DND-41 (cell line): Measurements from ENCODE around the gene GIMD1.

Experiments
- ATAC-seq: fragments of 200-7000 bp; cut with Tn5 transposase; 3 replicates; pipeline ENCODE4 v1.9.1; 2021; ENCODE audit warnings: low read depth; ENCODE audit not compliant: insufficient read depth
- DNase-seq: peaks from one replicate; pipeline ENCODE4 v3.0.0-alpha.2; 2020
- H2AFZ ChIP-seq: 2 replicates; pipeline ENCODE4 v1.6.0; 2012; ENCODE audit warnings: low read depth, low read length
- H3K27ac ChIP-seq: 2 replicates; pipeline ENCODE4 v1.5.1; 2012; ENCODE audit warnings: low read length, inconsistent platforms
- H3K27me3 ChIP-seq: fragments of 200-600 bp; sonication (generic); 2 replicates; pipeline ENCODE4 v1.6.0; 2012; ENCODE audit warnings: low read length, mild to moderate bottlenecking, inconsistent platforms; ENCODE audit not compliant: insufficient read depth, poor library complexity
- H3K36me3 ChIP-seq: 2 replicates; pipeline ENCODE4 v1.5.1; 2012; ENCODE audit warnings: low read length, inconsistent platforms; ENCODE audit not compliant: insufficient read depth
- H3K4me1 ChIP-seq: 2 replicates; pipeline ENCODE4 v1.5.1; 2012; ENCODE audit warnings: mild to moderate bottlenecking, low read length; ENCODE audit not compliant: insufficient read depth
- H3K4me2 ChIP-seq: 2 replicates; pipeline ENCODE4 v1.6.0; 2012; ENCODE audit warnings: mild to moderate bottlenecking, moderate library complexity, low read length, inconsistent platforms; ENCODE audit not compliant: insufficient read depth
- H3K4me3 ChIP-seq, 2 experiments: fragments of 200-600 bp in 1 of 2; shearing (Covaris generic) in 1 of 2; 2 replicates each; pipeline ENCODE4 v1.5.1; 2012 to 2016; ENCODE audit warnings: inconsistent platforms in 2 of 2, low read length in 2 of 2, mild to moderate bottlenecking in 2 of 2, low read depth in 1 of 2, moderate library complexity in 1 of 2
- H3K79me2 ChIP-seq: 2 replicates; pipeline ENCODE4 v1.6.0; 2012; ENCODE audit warnings: low read length, inconsistent platforms; ENCODE audit not compliant: insufficient read depth
- H3K9ac ChIP-seq: 2 replicates; pipeline ENCODE4 v1.6.0; 2012; ENCODE audit warnings: low read depth, mild to moderate bottlenecking, inconsistent platforms, low read length, moderate library complexity
- H3K9me3 ChIP-seq: 2 replicates; pipeline ENCODE4 v1.5.1; 2012; ENCODE audit warnings: low read length, moderate library complexity, mild to moderate bottlenecking, inconsistent platforms; ENCODE audit not compliant: insufficient read depth, severe bottlenecking
- H4K20me1 ChIP-seq: 2 replicates; pipeline ENCODE4 v1.6.0; 2012; ENCODE audit warnings: low read length; ENCODE audit not compliant: insufficient read depth
- CTCF ChIP-seq: IDR thresholded peaks from 2 replicates; pipeline ENCODE4 v1.5.1; 2012; ENCODE audit warnings: borderline replicate concordance, low read length, moderate library complexity, mild to moderate bottlenecking; ENCODE audit not compliant: poor library complexity, severe bottlenecking; ENCODE audit errors: extremely low read depth
- EZH2 ChIP-seq: IDR thresholded peaks from 3 replicates; pipeline ENCODE4 v1.6.1; 2012; ENCODE audit warnings: borderline replicate concordance, low read depth, mild to moderate bottlenecking, moderate library complexity, low read length, inconsistent platforms; ENCODE audit not compliant: severe bottlenecking

GIMD1 gene

GRCh38 chr4:106366026-106366425 lies 2.6 kb downstream of the GIMD1 start:
- no peak overlapping the region for H3K27ac ChIP-seq
- no peaks in the 10 kb centered on the region for H3K4me1 ChIP-seq
- no peaks in the 10 kb centered on the region for H3K36me3 ChIP-seq
- DNase-seq (no peak), ATAC-seq (no peak)
- peaks cover 12% of the 10 kb centered on the region for H3K27me3 ChIP-seq
- H4K20me1 ChIP-seq, result no peaks in the 10 kb centered on the region
- no peak overlapping the region for H3K4me2 ChIP-seq
- no peaks in the 10 kb centered on the region for H3K9me3 ChIP-seq
- H3K79me2 ChIP-seq, result no peaks in the 10 kb centered on the region
- TF ChIP-seq EZH2 (no peak), CTCF (no peak)
- H3K9ac ChIP-seq, result no peak overlapping the region
- H3K4me3 ChIP-seq, result no peak overlapping the region
- H2AFZ ChIP-seq, result no peak overlapping the region

GRCh38 chr4:106365613-106366012 lies 3.0 kb downstream of the GIMD1 start:
- TF ChIP-seq CTCF, result no peak
- no peak for TF ChIP-seq EZH2
- H3K4me2 ChIP-seq, result no peak overlapping the region
- no peak for DNase-seq
- no peaks in the 10 kb centered on the region for H3K9me3 ChIP-seq
- H3K79me2 ChIP-seq, result no peaks in the 10 kb centered on the region
- H2AFZ ChIP-seq, result no peak overlapping the region
- no peaks in the 10 kb centered on the region for H3K36me3 ChIP-seq
- ATAC-seq, result no peak
- no peak overlapping the region for H3K9ac ChIP-seq
- H3K27me3 ChIP-seq, result peaks cover 12% of the 10 kb centered on the region
- H4K20me1 ChIP-seq, result no peaks in the 10 kb centered on the region
- H3K4me1 ChIP-seq, result no peaks in the 10 kb centered on the region
- H3K27ac ChIP-seq, result no peak overlapping the region
- no peak overlapping the region for H3K4me3 ChIP-seq

- Histone ChIP-seq H4K20me1 (no peaks in the 10 kb centered on the region), H3K79me2 (no peaks in the 10 kb centered on the region), H3K4me2 (no peak overlapping the region), H2AFZ (no peak overlapping the region), H3K27me3 (peaks cover 6% of the 10 kb centered on the region), H3K4me1 (no peaks in the 10 kb centered on the region), H3K36me3 (no peaks in the 10 kb centered on the region), H3K27ac (no peak overlapping the region), H3K9ac (no peak overlapping the region), H3K4me3 (no peak overlapping the region), H3K9me3 (no peaks in the 10 kb centered on the region)
- no peak for DNase-seq
- TF ChIP-seq EZH2 (no peak), CTCF (no peak)
- no peak for ATAC-seq
Measured at GRCh38 chr4:106364282-106364681, 4.3 kb downstream of the GIMD1 start.
